ENCODE data around the gene EPHA4. TPM values are rescaled to one million over a fixed set of nuclear protein-coding genes. Genes with fewer than 3 reads are reported as not detected.

EPHA4 gene
- total RNA-seq, 1 experiment from 2014 or later: 3.2 TPM

GRCh38 chr2:221588306-221588985 is 16.3 kb upstream of the EPHA4 start:
- no peak for DNase-seq
- Mint-ChIP-seq H3K27ac (ENCODE audit: unreplicated experiment) (peak overlapping the region; percentile 37), H3K9me3 (ENCODE audit: low read depth, unreplicated experiment) (no peaks in the 10 kb centered on the region), H3K27me3 (ENCODE audit: unreplicated experiment) (no peaks in the 10 kb centered on the region), H3K4me1 (ENCODE audit: low read depth, unreplicated experiment) (peaks cover 12% of the 10 kb centered on the region), H3K36me3 (ENCODE audit: insufficient read depth, unreplicated experiment) (no peaks in the 10 kb centered on the region), H3K4me3 (ENCODE audit: low read depth, unreplicated experiment) (peak overlapping the region; percentile 50)
- intact Hi-C loops (cut with micrococcal nuclease; ENCODE audit: unreplicated experiment): loop anchor here (5.0 kb wide), 1 partner anchor 379 kb away; no protein-coding TSS in a partner anchor
- CTCF ChIA-PET: interaction anchor here (0.7 kb wide), 2 partner anchors 345 to 418 kb away, joined by 3 to 4 read pairs; no protein-coding TSS in a partner anchor
- BruUV-seq (replicated peaks): no TSS peak
- TF ChIP-seq, protein P1, sequence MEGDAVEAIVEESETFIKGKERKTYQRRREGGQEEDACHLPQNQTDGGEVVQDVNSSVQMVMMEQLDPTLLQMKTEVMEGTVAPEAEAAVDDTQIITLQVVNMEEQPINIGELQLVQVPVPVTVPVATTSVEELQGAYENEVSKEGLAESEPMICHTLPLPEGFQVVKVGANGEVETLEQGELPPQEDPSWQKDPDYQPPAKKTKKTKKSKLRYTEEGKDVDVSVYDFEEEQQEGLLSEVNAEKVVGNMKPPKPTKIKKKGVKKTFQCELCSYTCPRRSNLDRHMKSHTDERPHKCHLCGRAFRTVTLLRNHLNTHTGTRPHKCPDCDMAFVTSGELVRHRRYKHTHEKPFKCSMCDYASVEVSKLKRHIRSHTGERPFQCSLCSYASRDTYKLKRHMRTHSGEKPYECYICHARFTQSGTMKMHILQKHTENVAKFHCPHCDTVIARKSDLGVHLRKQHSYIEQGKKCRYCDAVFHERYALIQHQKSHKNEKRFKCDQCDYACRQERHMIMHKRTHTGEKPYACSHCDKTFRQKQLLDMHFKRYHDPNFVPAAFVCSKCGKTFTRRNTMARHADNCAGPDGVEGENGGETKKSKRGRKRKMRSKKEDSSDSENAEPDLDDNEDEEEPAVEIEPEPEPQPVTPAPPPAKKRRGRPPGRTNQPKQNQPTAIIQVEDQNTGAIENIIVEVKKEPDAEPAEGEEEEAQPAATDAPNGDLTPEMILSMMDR (IDR thresholded peaks at IDR 0.05; ENCODE audit: unreplicated experiment): no peak

DNA sequence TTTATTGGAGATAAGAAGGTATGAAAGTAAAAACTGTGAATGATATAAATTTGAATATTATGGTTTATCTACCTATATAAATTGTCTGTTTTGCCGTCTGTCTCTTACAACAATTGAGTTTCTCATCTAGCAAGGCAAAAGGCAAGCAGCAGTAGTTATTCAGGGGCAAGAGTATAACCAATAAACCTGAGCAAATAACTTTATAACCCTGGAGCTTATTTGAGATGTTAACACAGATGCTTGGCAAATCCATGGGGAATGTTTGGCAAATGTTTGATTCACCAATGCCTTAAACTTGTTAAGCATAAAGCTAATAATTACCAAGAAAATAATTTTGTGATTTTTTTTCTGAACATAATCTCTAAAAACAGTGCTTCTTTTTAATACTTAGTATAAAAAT is 9.9 kb upstream of the EPHA4 start:
- H3K4me3 Mint-ChIP-seq (ENCODE audit: low read depth, unreplicated experiment): no peak overlapping the region
- no peaks in the 10 kb centered on the region for H3K9me3 Mint-ChIP-seq (ENCODE audit: low read depth, unreplicated experiment)
- CTCF ChIA-PET: interaction anchor here (1.1 kb wide), 1 partner anchor 181 kb away, joined by 3 read pairs; no protein-coding TSS in a partner anchor
- H3K27ac Mint-ChIP-seq (ENCODE audit: unreplicated experiment): no peak overlapping the region
- H3K4me1 Mint-ChIP-seq (ENCODE audit: low read depth, unreplicated experiment): no peaks in the 10 kb centered on the region
- TF ChIP-seq, protein P1 (IDR thresholded peaks at IDR 0.05; ENCODE audit: unreplicated experiment): no peak
- intact Hi-C loops (cut with micrococcal nuclease; ENCODE audit: unreplicated experiment): no loop called here
- BruUV-seq (replicated peaks): no TSS peak
- DNase-seq: no peak
- H3K36me3 Mint-ChIP-seq (ENCODE audit: insufficient read depth, unreplicated experiment): no peaks in the 10 kb centered on the region
- no peaks in the 10 kb centered on the region for H3K27me3 Mint-ChIP-seq (ENCODE audit: unreplicated experiment)

DNA sequence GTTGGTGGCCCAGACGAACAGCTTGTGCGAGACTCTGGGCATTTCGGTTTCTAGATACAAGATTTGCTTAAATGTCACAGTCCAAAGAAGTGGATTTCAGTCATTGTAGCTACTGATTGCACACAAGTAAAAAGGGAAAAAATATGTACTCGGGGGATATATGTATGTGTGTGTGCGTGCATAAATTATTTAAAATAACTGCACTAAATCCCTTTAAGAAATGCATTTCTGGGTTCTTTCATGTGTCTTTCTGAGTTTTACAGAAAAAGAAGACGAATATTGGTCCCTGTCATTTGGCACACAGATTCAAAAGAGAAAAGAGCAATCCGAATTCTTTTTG is 2.1 kb upstream of the EPHA4 start:
- Mint-ChIP-seq H3K9me3 (ENCODE audit: low read depth, unreplicated experiment) (no peaks in the 10 kb centered on the region), H3K27ac (ENCODE audit: unreplicated experiment) (no peak overlapping the region), H3K36me3 (ENCODE audit: insufficient read depth, unreplicated experiment) (peaks cover 36% of the 10 kb centered on the region), H3K4me1 (ENCODE audit: low read depth, unreplicated experiment) (peaks cover 23% of the 10 kb centered on the region), H3K4me3 (ENCODE audit: low read depth, unreplicated experiment) (peak overlapping the region; percentile 99), H3K27me3 (ENCODE audit: unreplicated experiment) (peaks cover 28% of the 10 kb centered on the region)
- CTCF ChIA-PET: interaction anchor here (1.4 to 1.9 kb wide), 2 partner anchors 130 to 1836 kb away, joined by 3 to 6 read pairs; no protein-coding TSS in a partner anchor
- intact Hi-C loops (cut with micrococcal nuclease; ENCODE audit: unreplicated experiment): loop anchor here (1.0 to 10.0 kb wide), 4 partner anchors 142 to 887 kb away; no protein-coding TSS in a partner anchor
- TF ChIP-seq, protein P1 (IDR thresholded peaks at IDR 0.05; ENCODE audit: unreplicated experiment): no peak
- BruUV-seq (replicated peaks): no TSS peak
- DNase-seq: no peak

GRCh38 chr2:221573430-221574230 is 1.5 kb upstream of the EPHA4 start:
- H3K4me1 Mint-ChIP-seq (ENCODE audit: low read depth, unreplicated experiment): peaks cover 23% of the 10 kb centered on the region
- H3K27ac Mint-ChIP-seq (ENCODE audit: unreplicated experiment): peak overlapping the region; percentile 71
- CTCF ChIA-PET: interaction anchor here (1.4 to 1.9 kb wide), 2 partner anchors 129 to 1835 kb away, joined by 3 to 6 read pairs; no protein-coding TSS in a partner anchor
- no TSS peak for BruUV-seq (replicated peaks)
- TF ChIP-seq, protein P1 (IDR thresholded peaks at IDR 0.05; ENCODE audit: unreplicated experiment): peak; percentile 96
- peaks cover 36% of the 10 kb centered on the region for H3K36me3 Mint-ChIP-seq (ENCODE audit: insufficient read depth, unreplicated experiment)
- intact Hi-C loops (cut with micrococcal nuclease; ENCODE audit: unreplicated experiment): loop anchor here (1.0 to 10.0 kb wide), 6 partner anchors 141 to 1837 kb away; no protein-coding TSS in a partner anchor
- peaks cover 28% of the 10 kb centered on the region for H3K27me3 Mint-ChIP-seq (ENCODE audit: unreplicated experiment)
- H3K9me3 Mint-ChIP-seq (ENCODE audit: low read depth, unreplicated experiment): no peaks in the 10 kb centered on the region
- peak overlapping the region; percentile 99 for H3K4me3 Mint-ChIP-seq (ENCODE audit: low read depth, unreplicated experiment)
- DNase-seq: peak; percentile 92
